Epithelial cell of proximal tubule (primary cell): ENCODE data around the gene NCS1. TPM values are rescaled to one million over a fixed set of nuclear protein-coding genes. Genes with fewer than 3 reads are reported as not detected.

ENCODE experiments used
- DNase-seq: peaks from one replicate; pipeline ENCODE4 v3.0.0-alpha.2; 2011; ENCODE audit warnings: low read depth
- H3K4me3 ChIP-seq: 2 replicates; pipeline ENCODE4 v1.5.1; 2011; ENCODE audit warnings: low read depth, mild to moderate bottlenecking, low read length
- CTCF ChIP-seq: conservative IDR thresholded peaks from 2 replicates; pipeline ENCODE4 v1.5.1; 2012; ENCODE audit warnings: low read depth, mild to moderate bottlenecking, low read length
- total RNA-seq: library from RNA; depleted of rRNA; stranded (reverse); fragments of >200 nt; gene quantifications from 2 replicates; pipeline ENCODE4 v1.2.3, GENCODE V29; 2015

The NCS1 gene
- total RNA-seq, 1 donor from 2014 or later: 48.8 TPM

- TF ChIP-seq CTCF: no peak
- DNase-seq: no peak
- no peak overlapping the region for H3K4me3 ChIP-seq
These were observed 25.2 kb downstream of the NCS1 start for GRCh38 chr9:130197386-130197785.

GRCh38 chr9:130197888-130198287 is 25.7 kb downstream of the NCS1 start:
- H3K4me3 ChIP-seq: no peak overlapping the region
- no peak for TF ChIP-seq CTCF
- DNase-seq: no peak

- DNase-seq: no peak
- H3K4me3 ChIP-seq: no peak overlapping the region
- TF ChIP-seq CTCF: no peak
These were observed 26.4 kb downstream of the NCS1 start for GRCh38 chr9:130198501-130199179.

GRCh38 chr9:130199605-130200004 is 27.4 kb downstream of the NCS1 start:
- no peak for TF ChIP-seq CTCF
- no peak for DNase-seq
- no peak overlapping the region for H3K4me3 ChIP-seq

- TF ChIP-seq CTCF: no peak
- no peak for DNase-seq
- H3K4me3 ChIP-seq: no peak overlapping the region
These were observed 28.0 kb downstream of the NCS1 start for GRCh38 chr9:130200038-130200849.

GRCh38 chr9:130201399-130201873 is 29.2 kb downstream of the NCS1 start:
- no peak for DNase-seq

More at GRCh38 chr9:130201399-130201873, 29.2 kb downstream of the NCS1 start:
- no peak overlapping the region for H3K4me3 ChIP-seq
- no peak for TF ChIP-seq CTCF
